ENCODE measurements around the gene ZSCAN23.
A peak's percentile ranks its signal among the peaks of the same experiment; 100 is the strongest.
"Not testable (repeated sequence)": the region's sequence is repeated elsewhere in the genome, so short reads cannot be mapped to it uniquely, and the experiment has no call there.

The ZSCAN23 gene

GRCh38 chr6:28443112-28443773, at the start of gene ZSCAN23:
Gene ZSCAN23, minus strand, starts transcription at chr6:28443491. Its CDS starts 7,225 bp downstream, at chr6:28436266.
- peak; percentile 46 for DNase-seq (ENCODE audit: insufficient read length, low spot score)
- peak; percentile 99 for FAIRE-seq

GRCh38 chr6:28491984-28492317, 48.7 kb upstream of the ZSCAN23 start:
- FAIRE-seq (no peak), DNase-seq (ENCODE audit: insufficient read length, low spot score) (no peak)

- FAIRE-seq, result peak; percentile 63
- DNase-seq (ENCODE audit: insufficient read length, low spot score), result no peak
These were observed 47.1 kb upstream of the ZSCAN23 start for GRCh38 chr6:28490205-28490890.

GRCh38 chr6:28489366-28490204, 46.3 kb upstream of the ZSCAN23 start:
- DNase-seq (ENCODE audit: insufficient read length, low spot score) (peak; percentile 62), FAIRE-seq (peak; percentile 91)

- FAIRE-seq (peak; percentile 85), DNase-seq (ENCODE audit: insufficient read length, low spot score) (no peak)
These were observed 45.6 kb upstream of the ZSCAN23 start for GRCh38 chr6:28488916-28489365.

GRCh38 chr6:28486988-28487742, 43.9 kb upstream of the ZSCAN23 start:
- DNase-seq (ENCODE audit: insufficient read length, low spot score) (no peak), FAIRE-seq (no peak)

- DNase-seq (ENCODE audit: insufficient read length, low spot score) (no peak), FAIRE-seq (no peak)
These were observed 43.2 kb upstream of the ZSCAN23 start for GRCh38 chr6:28486533-28486932.

- FAIRE-seq (no peak), DNase-seq (ENCODE audit: insufficient read length, low spot score) (no peak)
These were observed 42.2 kb upstream of the ZSCAN23 start for GRCh38 chr6:28485482-28485881.

- DNase-seq (ENCODE audit: insufficient read length, low spot score) (no peak), FAIRE-seq (no peak)
These were observed 37.1 kb upstream of the ZSCAN23 start for GRCh38 chr6:28480253-28480932.

- DNase-seq (ENCODE audit: insufficient read length, low spot score) (no peak), FAIRE-seq (no peak)
These were observed 35.2 kb upstream of the ZSCAN23 start for GRCh38 chr6:28478518-28478917.

- peak; percentile 73 for FAIRE-seq
- DNase-seq (ENCODE audit: insufficient read length, low spot score), result no peak
These were observed 31.3 kb upstream of the ZSCAN23 start for GRCh38 chr6:28474441-28475219.

GRCh38 chr6:28469153-28469745, 26.0 kb upstream of the ZSCAN23 start:
- not testable (repeated sequence) for DNase-seq (ENCODE audit: insufficient read length, low spot score); FAIRE-seq

GRCh38 chr6:28468056-28468455, 24.8 kb upstream of the ZSCAN23 start:
- no peak for FAIRE-seq

GRCh38 chr6:28462401-28462800, 19.1 kb upstream of the ZSCAN23 start:
- no peak for DNase-seq (ENCODE audit: insufficient read length, low spot score)
- FAIRE-seq, result no peak

More at GRCh38 chr6:28468056-28468455, 24.8 kb upstream of the ZSCAN23 start:
- no peak for DNase-seq (ENCODE audit: insufficient read length, low spot score)

GRCh38 chr6:28458568-28458967, 15.3 kb upstream of the ZSCAN23 start:
- DNase-seq (ENCODE audit: insufficient read length, low spot score) (no peak), FAIRE-seq (no peak)

GRCh38 chr6:28449056-28449455, 5.8 kb upstream of the ZSCAN23 start:
- FAIRE-seq (no peak), DNase-seq (ENCODE audit: insufficient read length, low spot score) (no peak)

GRCh38 chr6:28447512-28447906, 4.2 kb upstream of the ZSCAN23 start:
- not testable (repeated sequence) for DNase-seq (ENCODE audit: insufficient read length, low spot score); FAIRE-seq

- DNase-seq (ENCODE audit: insufficient read length, low spot score), result no peak
- no peak for FAIRE-seq
These were observed 3.7 kb upstream of the ZSCAN23 start for GRCh38 chr6:28446818-28447511.

All from GM19239 (cell line).